WERI-Rb-1 (cell line): ENCODE results near the gene OR1K1.

Experiments
- DNase-seq: peaks from one replicate; pipeline ENCODE4 v3.0.0-alpha.2; 2020
- H3K27ac ChIP-seq: fragments of 250-450 bp; sonication (Bioruptor Pico); 2 replicates; pipeline ENCODE4 v1.5.1; 2020; ENCODE audit warnings: mild to moderate bottlenecking, moderate library complexity
- H3K27me3 ChIP-seq: fragments of 250-450 bp; sonication (Bioruptor Pico); 2 replicates; pipeline ENCODE4 v1.5.1; 2021; ENCODE audit warnings: mild to moderate bottlenecking, low read depth, moderate library complexity; ENCODE audit not compliant: insufficient read depth, severe bottlenecking
- H3K36me3 ChIP-seq: fragments of 250-450 bp; sonication (Bioruptor Pico); 2 replicates; pipeline ENCODE4 v1.5.1; 2020; ENCODE audit warnings: mild to moderate bottlenecking, moderate library complexity
- H3K4me3 ChIP-seq: 2 replicates; pipeline ENCODE4 v1.5.1; 2011; ENCODE audit warnings: low read depth, mild to moderate bottlenecking, control low read depth, low read length
- H3K9me3 ChIP-seq: fragments of 250-450 bp; sonication (Bioruptor Pico); 2 replicates; pipeline ENCODE4 v1.5.1; 2021; ENCODE audit warnings: mild to moderate bottlenecking, moderate library complexity; ENCODE audit not compliant: severe bottlenecking
- CTCF ChIP-seq: IDR thresholded peaks from 2 replicates; pipeline ENCODE4 v1.5.1; 2011; ENCODE audit warnings: low read depth, mild to moderate bottlenecking, control low read depth, inconsistent platforms, low read length

OR1K1 gene

GRCh38 chr9:122789256-122790046 is 10.5 kb upstream of the OR1K1 start:
- no peak for DNase-seq
- TF ChIP-seq CTCF = no peak
- H3K27me3 ChIP-seq = peaks cover 5% of the 10 kb centered on the region
- no peaks in the 10 kb centered on the region for H3K36me3 ChIP-seq
- H3K4me3 ChIP-seq = no peak overlapping the region
- no peak overlapping the region for H3K27ac ChIP-seq
- peaks cover 2% of the 10 kb centered on the region for H3K9me3 ChIP-seq

GRCh38 chr9:122791872-122792669 is 7.9 kb upstream of the OR1K1 start:
- no peak for TF ChIP-seq CTCF
- H3K27me3 ChIP-seq = peaks cover 5% of the 10 kb centered on the region
- no peaks in the 10 kb centered on the region for H3K36me3 ChIP-seq
- no peak overlapping the region for H3K27ac ChIP-seq
- no peak overlapping the region for H3K4me3 ChIP-seq
- peaks cover 5% of the 10 kb centered on the region for H3K9me3 ChIP-seq
- no peak for DNase-seq

DNA sequence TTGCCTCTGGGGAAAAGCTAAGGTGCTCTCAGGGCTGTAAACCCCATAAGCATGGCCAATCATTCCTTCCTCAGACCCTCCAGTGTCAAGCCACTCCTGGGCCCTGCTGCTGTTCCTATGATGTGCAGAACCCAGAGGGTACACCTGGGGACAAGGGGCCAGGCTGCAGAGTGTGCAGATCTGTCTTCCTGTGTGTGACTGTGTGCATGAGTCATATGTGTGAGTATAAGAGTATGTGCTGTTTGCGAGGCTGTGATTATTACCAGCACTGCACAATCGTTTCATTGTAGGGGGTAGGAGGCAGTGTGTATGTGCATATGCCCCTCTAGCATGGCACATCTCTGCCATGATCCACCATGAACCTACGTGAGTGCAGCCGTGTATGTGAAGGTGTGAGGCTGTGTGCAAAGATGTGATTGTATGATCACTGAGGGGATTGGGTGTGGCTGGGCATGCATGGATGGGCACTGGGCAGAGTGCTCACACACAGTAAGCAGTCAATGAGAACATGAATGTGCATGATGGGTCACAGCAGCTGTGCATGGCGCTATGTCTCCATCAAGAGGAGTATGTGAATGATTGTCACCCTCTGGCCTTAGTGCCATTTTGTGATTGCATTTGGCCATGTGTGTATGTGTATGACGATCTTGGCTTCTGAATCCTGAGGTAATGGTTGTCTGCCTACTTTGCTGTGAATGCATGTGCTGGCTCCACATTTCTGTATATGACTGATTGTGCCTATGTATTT is 2.4 kb upstream of the OR1K1 start:
- TF ChIP-seq CTCF = peak; percentile 46
- DNase-seq = no peak
- Histone ChIP-seq H3K4me3 (no peak overlapping the region), H3K27me3 (no peaks in the 10 kb centered on the region), H3K36me3 (no peaks in the 10 kb centered on the region), H3K27ac (no peak overlapping the region), H3K9me3 (peaks cover 5% of the 10 kb centered on the region)

GRCh38 chr9:122806661-122807060 is 6.7 kb downstream of the OR1K1 start:
- Histone ChIP-seq H3K36me3 (no peaks in the 10 kb centered on the region), H3K27ac (no peak overlapping the region), H3K9me3 (no peaks in the 10 kb centered on the region), H3K27me3 (no peaks in the 10 kb centered on the region), H3K4me3 (no peak overlapping the region)
- no peak for DNase-seq
- TF ChIP-seq CTCF = no peak

- Histone ChIP-seq H3K27ac (no peak overlapping the region), H3K4me3 (no peak overlapping the region), H3K36me3 (no peaks in the 10 kb centered on the region), H3K27me3 (no peaks in the 10 kb centered on the region), H3K9me3 (no peaks in the 10 kb centered on the region)
- DNase-seq = no peak
- no peak for TF ChIP-seq CTCF
Observed at GRCh38 chr9:122807271-122807900, 7.5 kb downstream of the OR1K1 start.
